Fibroblast of skin of left biceps (primary cell): ENCODE data around the gene RASSF5.

Experiments
- DNase-seq, 2 experiments: peaks; one replicate each; pipeline ENCODE4 v3.0.0-alpha.2; 2013; ENCODE audit warnings: low read depth in 2 of 2

Gene RASSF5

GRCh38 chr1:206550446-206550845 lies 43.1 kb downstream of the RASSF5 start:
- no peak for DNase-seq

GRCh38 chr1:206551296-206551985 lies 44.1 kb downstream of the RASSF5 start:
- DNase-seq: no peak

GRCh38 chr1:206551986-206552326 lies 44.6 kb downstream of the RASSF5 start:
- no peak for DNase-seq

- DNase-seq: no peak
Observed at GRCh38 chr1:206554211-206554610, 46.9 kb downstream of the RASSF5 start.

- no peak for DNase-seq
Observed at GRCh38 chr1:206554701-206555472, 47.6 kb downstream of the RASSF5 start.

GRCh38 chr1:206555473-206555935 lies 48.2 kb downstream of the RASSF5 start:
- no peak for DNase-seq

- no peak for DNase-seq
Observed at GRCh38 chr1:206556047-206556749, 48.9 kb downstream of the RASSF5 start.

- DNase-seq: no peak
Observed at GRCh38 chr1:206556750-206557635, 49.7 kb downstream of the RASSF5 start.

GRCh38 chr1:206557636-206558473 lies 50.5 kb downstream of the RASSF5 start:
- DNase-seq: no peak

- no peak for DNase-seq
Observed at GRCh38 chr1:206558794-206559671, 51.7 kb downstream of the RASSF5 start.

GRCh38 chr1:206559672-206559995 lies 52.3 kb downstream of the RASSF5 start:
- no peak for DNase-seq

GRCh38 chr1:206560007-206560716 lies 52.8 kb downstream of the RASSF5 start:
- no peak for DNase-seq

- DNase-seq: no peak
Observed at GRCh38 chr1:206563367-206564207, 56.3 kb downstream of the RASSF5 start.

- no peak for DNase-seq
Observed at GRCh38 chr1:206565995-206566394, 58.7 kb downstream of the RASSF5 start.

- DNase-seq: no peak
Observed at GRCh38 chr1:206566999-206567398, 59.7 kb downstream of the RASSF5 start.

- no peak for DNase-seq
Observed at GRCh38 chr1:206568256-206568655, 60.9 kb downstream of the RASSF5 start.

GRCh38 chr1:206568779-206569352 lies 61.5 kb downstream of the RASSF5 start:
- no peak for DNase-seq

GRCh38 chr1:206569556-206569955 lies 62.2 kb downstream of the RASSF5 start:
- no peak for DNase-seq
